ENCODE measurements around the gene ZNF616. TPM values are rescaled to one million over a fixed set of nuclear protein-coding genes. Genes with fewer than 3 reads are reported as not detected.

Gene ZNF616
- total and polyA plus RNA-seq, 2 of the 8 experiments (the other 6 are each of a cell fraction or from before 2014, with no cell fraction given) = 5.7 to 40.5 TPM

DNA sequence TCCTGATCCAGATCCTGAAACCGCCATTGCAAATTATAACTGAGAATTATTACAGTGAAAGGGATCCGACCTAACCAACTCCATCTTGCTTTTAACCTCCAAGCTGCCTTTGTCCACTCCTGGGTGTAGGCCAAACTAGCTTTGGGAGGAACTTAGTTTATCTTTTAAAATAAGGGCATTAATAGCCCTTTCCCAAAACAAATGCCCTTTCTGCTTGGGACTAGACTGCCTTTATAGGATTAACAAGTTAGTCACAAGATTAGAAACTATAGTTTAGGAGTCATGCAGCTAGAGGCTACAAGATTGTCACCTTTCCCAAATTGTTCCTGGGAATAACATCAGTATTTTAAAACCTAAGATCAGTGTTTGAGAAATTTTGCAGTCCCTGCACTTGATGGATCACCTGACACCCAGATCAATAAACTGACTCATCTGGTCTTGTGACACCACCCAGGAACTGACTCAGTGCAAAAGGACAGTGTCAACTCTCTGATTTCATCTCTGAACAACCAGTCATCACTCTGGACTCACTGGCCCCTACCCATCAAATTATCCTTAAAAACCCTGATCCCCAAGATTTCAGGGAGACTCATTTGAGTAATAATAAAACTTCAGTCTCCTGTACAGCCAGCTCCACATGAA is 40.1 kb downstream of the ZNF616 start (continued):
- TF ChIP-seq, protein P1, sequence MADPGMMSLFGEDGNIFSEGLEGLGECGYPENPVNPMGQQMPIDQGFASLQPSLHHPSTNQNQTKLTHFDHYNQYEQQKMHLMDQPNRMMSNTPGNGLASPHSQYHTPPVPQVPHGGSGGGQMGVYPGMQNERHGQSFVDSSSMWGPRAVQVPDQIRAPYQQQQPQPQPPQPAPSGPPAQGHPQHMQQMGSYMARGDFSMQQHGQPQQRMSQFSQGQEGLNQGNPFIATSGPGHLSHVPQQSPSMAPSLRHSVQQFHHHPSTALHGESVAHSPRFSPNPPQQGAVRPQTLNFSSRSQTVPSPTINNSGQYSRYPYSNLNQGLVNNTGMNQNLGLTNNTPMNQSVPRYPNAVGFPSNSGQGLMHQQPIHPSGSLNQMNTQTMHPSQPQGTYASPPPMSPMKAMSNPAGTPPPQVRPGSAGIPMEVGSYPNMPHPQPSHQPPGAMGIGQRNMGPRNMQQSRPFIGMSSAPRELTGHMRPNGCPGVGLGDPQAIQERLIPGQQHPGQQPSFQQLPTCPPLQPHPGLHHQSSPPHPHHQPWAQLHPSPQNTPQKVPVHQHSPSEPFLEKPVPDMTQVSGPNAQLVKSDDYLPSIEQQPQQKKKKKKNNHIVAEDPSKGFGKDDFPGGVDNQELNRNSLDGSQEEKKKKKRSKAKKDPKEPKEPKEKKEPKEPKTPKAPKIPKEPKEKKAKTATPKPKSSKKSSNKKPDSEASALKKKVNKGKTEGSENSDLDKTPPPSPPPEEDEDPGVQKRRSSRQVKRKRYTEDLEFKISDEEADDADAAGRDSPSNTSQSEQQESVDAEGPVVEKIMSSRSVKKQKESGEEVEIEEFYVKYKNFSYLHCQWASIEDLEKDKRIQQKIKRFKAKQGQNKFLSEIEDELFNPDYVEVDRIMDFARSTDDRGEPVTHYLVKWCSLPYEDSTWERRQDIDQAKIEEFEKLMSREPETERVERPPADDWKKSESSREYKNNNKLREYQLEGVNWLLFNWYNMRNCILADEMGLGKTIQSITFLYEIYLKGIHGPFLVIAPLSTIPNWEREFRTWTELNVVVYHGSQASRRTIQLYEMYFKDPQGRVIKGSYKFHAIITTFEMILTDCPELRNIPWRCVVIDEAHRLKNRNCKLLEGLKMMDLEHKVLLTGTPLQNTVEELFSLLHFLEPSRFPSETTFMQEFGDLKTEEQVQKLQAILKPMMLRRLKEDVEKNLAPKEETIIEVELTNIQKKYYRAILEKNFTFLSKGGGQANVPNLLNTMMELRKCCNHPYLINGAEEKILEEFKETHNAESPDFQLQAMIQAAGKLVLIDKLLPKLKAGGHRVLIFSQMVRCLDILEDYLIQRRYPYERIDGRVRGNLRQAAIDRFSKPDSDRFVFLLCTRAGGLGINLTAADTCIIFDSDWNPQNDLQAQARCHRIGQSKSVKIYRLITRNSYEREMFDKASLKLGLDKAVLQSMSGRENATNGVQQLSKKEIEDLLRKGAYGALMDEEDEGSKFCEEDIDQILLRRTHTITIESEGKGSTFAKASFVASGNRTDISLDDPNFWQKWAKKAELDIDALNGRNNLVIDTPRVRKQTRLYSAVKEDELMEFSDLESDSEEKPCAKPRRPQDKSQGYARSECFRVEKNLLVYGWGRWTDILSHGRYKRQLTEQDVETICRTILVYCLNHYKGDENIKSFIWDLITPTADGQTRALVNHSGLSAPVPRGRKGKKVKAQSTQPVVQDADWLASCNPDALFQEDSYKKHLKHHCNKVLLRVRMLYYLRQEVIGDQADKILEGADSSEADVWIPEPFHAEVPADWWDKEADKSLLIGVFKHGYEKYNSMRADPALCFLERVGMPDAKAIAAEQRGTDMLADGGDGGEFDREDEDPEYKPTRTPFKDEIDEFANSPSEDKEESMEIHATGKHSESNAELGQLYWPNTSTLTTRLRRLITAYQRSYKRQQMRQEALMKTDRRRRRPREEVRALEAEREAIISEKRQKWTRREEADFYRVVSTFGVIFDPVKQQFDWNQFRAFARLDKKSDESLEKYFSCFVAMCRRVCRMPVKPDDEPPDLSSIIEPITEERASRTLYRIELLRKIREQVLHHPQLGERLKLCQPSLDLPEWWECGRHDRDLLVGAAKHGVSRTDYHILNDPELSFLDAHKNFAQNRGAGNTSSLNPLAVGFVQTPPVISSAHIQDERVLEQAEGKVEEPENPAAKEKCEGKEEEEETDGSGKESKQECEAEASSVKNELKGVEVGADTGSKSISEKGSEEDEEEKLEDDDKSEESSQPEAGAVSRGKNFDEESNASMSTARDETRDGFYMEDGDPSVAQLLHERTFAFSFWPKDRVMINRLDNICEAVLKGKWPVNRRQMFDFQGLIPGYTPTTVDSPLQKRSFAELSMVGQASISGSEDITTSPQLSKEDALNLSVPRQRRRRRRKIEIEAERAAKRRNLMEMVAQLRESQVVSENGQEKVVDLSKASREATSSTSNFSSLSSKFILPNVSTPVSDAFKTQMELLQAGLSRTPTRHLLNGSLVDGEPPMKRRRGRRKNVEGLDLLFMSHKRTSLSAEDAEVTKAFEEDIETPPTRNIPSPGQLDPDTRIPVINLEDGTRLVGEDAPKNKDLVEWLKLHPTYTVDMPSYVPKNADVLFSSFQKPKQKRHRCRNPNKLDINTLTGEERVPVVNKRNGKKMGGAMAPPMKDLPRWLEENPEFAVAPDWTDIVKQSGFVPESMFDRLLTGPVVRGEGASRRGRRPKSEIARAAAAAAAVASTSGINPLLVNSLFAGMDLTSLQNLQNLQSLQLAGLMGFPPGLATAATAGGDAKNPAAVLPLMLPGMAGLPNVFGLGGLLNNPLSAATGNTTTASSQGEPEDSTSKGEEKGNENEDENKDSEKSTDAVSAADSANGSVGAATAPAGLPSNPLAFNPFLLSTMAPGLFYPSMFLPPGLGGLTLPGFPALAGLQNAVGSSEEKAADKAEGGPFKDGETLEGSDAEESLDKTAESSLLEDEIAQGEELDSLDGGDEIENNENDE (IDR thresholded peaks at IDR 0.05; ENCODE audit: insufficient replicate concordance, low read length) = no peak
- TF ChIP-seq YY1 (IDR thresholded peaks at IDR 0.05; ENCODE audit: low read depth, low read length) = no peak

Measured in H1 (cell line).